Liver (tissue), 3 donors: ENCODE measurements around the gene MYRF.

ENCODE experiments used
- CTCF ChIP-seq: fragments of 150-350 bp; IDR thresholded peaks from 2 replicates; pipeline ENCODE4 v1.5.1; 2017; ENCODE audit warnings: improper control_type of control experiment, low read depth, low read length; ENCODE audit not compliant: missing input control
- EGR1 ChIP-seq, 2 donors: IDR thresholded peaks; 2 replicates each; pipeline ENCODE4 v1.6.1; 2016 to 2018; ENCODE audit warnings: antibody characterized with exemption in 2 of 2, low read depth in 2 of 2
- FOXA1 ChIP-seq: IDR thresholded peaks from 2 replicates; pipeline ENCODE4 v1.6.1; 2016; ENCODE audit warnings: antibody characterized with exemption
- GABPA ChIP-seq, 2 donors: IDR thresholded peaks in 1 of 2; conservative IDR thresholded peaks in 1 of 2; 2 replicates each; pipeline ENCODE4 v1.6.1; 2016; ENCODE audit warnings: antibody characterized with exemption in 2 of 2, mild to moderate bottlenecking in 1 of 2, moderate library complexity in 1 of 2
- JUND ChIP-seq, 2 donors: IDR thresholded peaks; 2 replicates each; pipeline ENCODE4 v1.6.1; 2016; ENCODE audit warnings: antibody characterized with exemption in 2 of 2
- NR2F2 ChIP-seq: IDR thresholded peaks from 2 replicates; pipeline ENCODE4 v1.6.1; 2016; ENCODE audit warnings: antibody characterized with exemption
- RAD21 ChIP-seq, 2 donors: IDR thresholded peaks; 2 replicates each; pipeline ENCODE4 v1.6.1; 2016; ENCODE audit warnings: antibody characterized with exemption in 2 of 2, mild to moderate bottlenecking in 2 of 2
- RXRA ChIP-seq, 2 donors: IDR thresholded peaks; 2 replicates each; pipeline ENCODE4 v1.6.1; 2017 to 2018; ENCODE audit warnings: antibody characterized with exemption in 2 of 2, mild to moderate bottlenecking in 1 of 2
- SP1 ChIP-seq: IDR thresholded peaks from 2 replicates; pipeline ENCODE4 v1.6.1; 2018; ENCODE audit warnings: antibody characterized with exemption, mild to moderate bottlenecking
- TAF1 ChIP-seq: conservative IDR thresholded peaks from 2 replicates; pipeline ENCODE4 v1.6.1; 2016; ENCODE audit warnings: antibody characterized with exemption, mild to moderate bottlenecking
- TF ChIP-seq, protein P1 (sequence below): IDR thresholded peaks from 2 replicates; pipeline ENCODE4 v1.6.1; 2016; ENCODE audit warnings: antibody characterized with exemption, mild to moderate bottlenecking
- TF ChIP-seq, protein P2 (sequence below): IDR thresholded peaks from 2 replicates; pipeline ENCODE4 v1.6.1; 2016; ENCODE audit warnings: antibody characterized with exemption
- TF ChIP-seq, protein P3 (sequence below): IDR thresholded peaks from 2 replicates; pipeline ENCODE4 v1.6.1; 2016; ENCODE audit warnings: antibody characterized with exemption
- donor health status: healthy.
- donor health status: healthy.

GRCh38 chr11:61814958-61815789, 62.7 kb downstream of the MYRF start:
- TF ChIP-seq CTCF (no peak), SP1 (peak; percentile 80), TAF1 (peak; percentile 81), EGR1 (IDR thresholded peaks at IDR 0.05; ENCODE audit: low read depth in 2 of 2) (no peak), JUND (IDR thresholded peaks at IDR 0.05) (peak in 1 of 2 donors; percentile 15), GABPA (IDR thresholded peaks at IDR 0.05 in 1 of 2, conservative IDR thresholded peaks at IDR 0.05 in 1 of 2) (no peak), NR2F2 (no peak), FOXA1 (peak; percentile 9), RXRA (IDR thresholded peaks at IDR 0.05) (peak; percentile 67 to 68), RAD21 (IDR thresholded peaks at IDR 0.05) (peak in 1 of 2 donors; percentile 9)
- TF ChIP-seq, protein P1, sequence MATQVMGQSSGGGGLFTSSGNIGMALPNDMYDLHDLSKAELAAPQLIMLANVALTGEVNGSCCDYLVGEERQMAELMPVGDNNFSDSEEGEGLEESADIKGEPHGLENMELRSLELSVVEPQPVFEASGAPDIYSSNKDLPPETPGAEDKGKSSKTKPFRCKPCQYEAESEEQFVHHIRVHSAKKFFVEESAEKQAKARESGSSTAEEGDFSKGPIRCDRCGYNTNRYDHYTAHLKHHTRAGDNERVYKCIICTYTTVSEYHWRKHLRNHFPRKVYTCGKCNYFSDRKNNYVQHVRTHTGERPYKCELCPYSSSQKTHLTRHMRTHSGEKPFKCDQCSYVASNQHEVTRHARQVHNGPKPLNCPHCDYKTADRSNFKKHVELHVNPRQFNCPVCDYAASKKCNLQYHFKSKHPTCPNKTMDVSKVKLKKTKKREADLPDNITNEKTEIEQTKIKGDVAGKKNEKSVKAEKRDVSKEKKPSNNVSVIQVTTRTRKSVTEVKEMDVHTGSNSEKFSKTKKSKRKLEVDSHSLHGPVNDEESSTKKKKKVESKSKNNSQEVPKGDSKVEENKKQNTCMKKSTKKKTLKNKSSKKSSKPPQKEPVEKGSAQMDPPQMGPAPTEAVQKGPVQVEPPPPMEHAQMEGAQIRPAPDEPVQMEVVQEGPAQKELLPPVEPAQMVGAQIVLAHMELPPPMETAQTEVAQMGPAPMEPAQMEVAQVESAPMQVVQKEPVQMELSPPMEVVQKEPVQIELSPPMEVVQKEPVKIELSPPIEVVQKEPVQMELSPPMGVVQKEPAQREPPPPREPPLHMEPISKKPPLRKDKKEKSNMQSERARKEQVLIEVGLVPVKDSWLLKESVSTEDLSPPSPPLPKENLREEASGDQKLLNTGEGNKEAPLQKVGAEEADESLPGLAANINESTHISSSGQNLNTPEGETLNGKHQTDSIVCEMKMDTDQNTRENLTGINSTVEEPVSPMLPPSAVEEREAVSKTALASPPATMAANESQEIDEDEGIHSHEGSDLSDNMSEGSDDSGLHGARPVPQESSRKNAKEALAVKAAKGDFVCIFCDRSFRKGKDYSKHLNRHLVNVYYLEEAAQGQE, result peak; percentile 80
- TF ChIP-seq, protein P2, sequence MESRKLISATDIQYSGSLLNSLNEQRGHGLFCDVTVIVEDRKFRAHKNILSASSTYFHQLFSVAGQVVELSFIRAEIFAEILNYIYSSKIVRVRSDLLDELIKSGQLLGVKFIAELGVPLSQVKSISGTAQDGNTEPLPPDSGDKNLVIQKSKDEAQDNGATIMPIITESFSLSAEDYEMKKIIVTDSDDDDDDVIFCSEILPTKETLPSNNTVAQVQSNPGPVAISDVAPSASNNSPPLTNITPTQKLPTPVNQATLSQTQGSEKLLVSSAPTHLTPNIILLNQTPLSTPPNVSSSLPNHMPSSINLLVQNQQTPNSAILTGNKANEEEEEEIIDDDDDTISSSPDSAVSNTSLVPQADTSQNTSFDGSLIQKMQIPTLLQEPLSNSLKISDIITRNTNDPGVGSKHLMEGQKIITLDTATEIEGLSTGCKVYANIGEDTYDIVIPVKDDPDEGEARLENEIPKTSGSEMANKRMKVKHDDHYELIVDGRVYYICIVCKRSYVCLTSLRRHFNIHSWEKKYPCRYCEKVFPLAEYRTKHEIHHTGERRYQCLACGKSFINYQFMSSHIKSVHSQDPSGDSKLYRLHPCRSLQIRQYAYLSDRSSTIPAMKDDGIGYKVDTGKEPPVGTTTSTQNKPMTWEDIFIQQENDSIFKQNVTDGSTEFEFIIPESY, result peak; percentile 27
- TF ChIP-seq, protein P3, sequence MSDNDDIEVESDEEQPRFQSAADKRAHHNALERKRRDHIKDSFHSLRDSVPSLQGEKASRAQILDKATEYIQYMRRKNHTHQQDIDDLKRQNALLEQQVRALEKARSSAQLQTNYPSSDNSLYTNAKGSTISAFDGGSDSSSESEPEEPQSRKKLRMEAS, result no peak
